SKM-1 treated with dmso at 0.1 percent for 144 hours (cell line): ENCODE data around the gene MIPOL1.
A peak's percentile ranks its signal among the peaks of the same experiment; 100 is the strongest.

Experiments
- DNase-seq: peaks from one replicate; lab custom pipeline; 2025; ENCODE audit not compliant: unreplicated experiment; lab: John Stamatoyannopoulos, UW

The MIPOL1 gene

GRCh38 chr14:37584211-37585100 is 386.7 kb downstream of the MIPOL1 start:
- no peak for DNase-seq

GRCh38 chr14:37585101-37585511 is 387.4 kb downstream of the MIPOL1 start:
- no peak for DNase-seq

GRCh38 chr14:37585971-37586796 is 388.4 kb downstream of the MIPOL1 start:
- DNase-seq: no peak

GRCh38 chr14:37586797-37587130 is 389.0 kb downstream of the MIPOL1 start:
- DNase-seq: no peak

- no peak for DNase-seq
Measured at GRCh38 chr14:37587131-37587803, 389.5 kb downstream of the MIPOL1 start.

- no peak for DNase-seq
Measured at GRCh38 chr14:37587881-37588666, 390.3 kb downstream of the MIPOL1 start.

- no peak for DNase-seq
Measured at GRCh38 chr14:37588667-37588955, 390.9 kb downstream of the MIPOL1 start.

- no peak for DNase-seq
Measured at GRCh38 chr14:37588956-37589714, 391.4 kb downstream of the MIPOL1 start.

- DNase-seq: no peak
Measured at GRCh38 chr14:37589715-37590427, 392.1 kb downstream of the MIPOL1 start.

GRCh38 chr14:37590428-37591139 is 392.8 kb downstream of the MIPOL1 start:
- DNase-seq: no peak

- no peak for DNase-seq
Measured at GRCh38 chr14:37591311-37591940, 393.7 kb downstream of the MIPOL1 start.

GRCh38 chr14:37591941-37592481 is 394.3 kb downstream of the MIPOL1 start:
- DNase-seq: no peak

GRCh38 chr14:37592482-37593408 is 395.0 kb downstream of the MIPOL1 start:
- DNase-seq: no peak

GRCh38 chr14:37593511-37594237 is 395.9 kb downstream of the MIPOL1 start:
- DNase-seq: no peak

- peak; percentile 41 for DNase-seq
Measured at GRCh38 chr14:37594238-37594970, 396.7 kb downstream of the MIPOL1 start.
